Karpas-422 (cell line): ENCODE results near the gene SEMA4B. TPM values are rescaled to one million over a fixed set of nuclear protein-coding genes. Genes with fewer than 3 reads are reported as not detected.

Source experiments
- DNase-seq: peaks from one replicate; pipeline ENCODE4 v3.0.0-alpha.2; 2015
- H2AFZ ChIP-seq: fragments of 200-600 bp; sonication (generic); 2 replicates; pipeline ENCODE4 v1.6.1; 2014; ENCODE audit warnings: antibody characterized with exemption, low read length, mixed read lengths
- H3K27ac ChIP-seq: fragments of 200-600 bp; sonication (generic); 2 replicates; pipeline ENCODE4 v1.5.1; 2014; ENCODE audit warnings: mild to moderate bottlenecking, low read length, moderate library complexity
- H3K27me3 ChIP-seq: fragments of 200-600 bp; sonication (generic); 2 replicates; pipeline ENCODE4 v1.6.1; 2014; ENCODE audit warnings: low read length, mixed read lengths
- H3K36me3 ChIP-seq: fragments of 200-600 bp; sonication (generic); 2 replicates; pipeline ENCODE4 v1.6.1; 2014; ENCODE audit warnings: low read length, mixed read lengths; ENCODE audit not compliant: insufficient read depth
- H3K4me1 ChIP-seq: fragments of 200-600 bp; sonication (generic); 2 replicates; pipeline ENCODE4 v1.6.1; 2014; ENCODE audit warnings: mild to moderate bottlenecking, low read length, mixed read lengths
- H3K4me2 ChIP-seq: fragments of 200-600 bp; sonication (generic); 2 replicates; pipeline ENCODE4 v1.6.1; 2014; ENCODE audit warnings: low read length, low read depth, mild to moderate bottlenecking; ENCODE audit not compliant: poor library complexity, severe bottlenecking
- H3K4me3 ChIP-seq: fragments of 200-600 bp; sonication (generic); 2 replicates; pipeline ENCODE4 v1.5.1; 2014; ENCODE audit warnings: mild to moderate bottlenecking, antibody characterized with exemption, low read length, mixed read lengths
- H3K79me2 ChIP-seq: fragments of 200-600 bp; sonication (generic); 2 replicates; pipeline ENCODE4 v1.6.1; 2014; ENCODE audit warnings: mild to moderate bottlenecking, low read length, mixed read lengths
- H3K9ac ChIP-seq: fragments of 200-600 bp; sonication (generic); 2 replicates; pipeline ENCODE4 v1.6.0; 2014; ENCODE audit warnings: low read length
- H3K9me2 ChIP-seq: fragments of 200-600 bp; sonication (generic), shearing (Covaris generic); replicated peaks from 2 replicates; pipeline ENCODE4 v1.6.0; 2014; ENCODE audit warnings: mild to moderate bottlenecking, low read length, moderate library complexity; ENCODE audit not compliant: insufficient read depth
- H3K9me3 ChIP-seq: fragments of 300-700, 200-600 bp; sonication (generic); 2 replicates; pipeline ENCODE4 v1.6.1; 2014; ENCODE audit warnings: low read length, mixed read lengths
- H4K20me1 ChIP-seq: fragments of 200-600 bp; sonication (generic); 2 replicates; pipeline ENCODE4 v1.6.1; 2014; ENCODE audit warnings: mild to moderate bottlenecking, antibody characterized with exemption, low read length, low read depth; ENCODE audit not compliant: insufficient read depth
- total RNA-seq: library from RNA; depleted of rRNA; stranded (reverse); fragments of >200 nt; shearing (Covaris generic); gene quantifications from 2 replicates; pipeline ENCODE4 v1.2.3, GENCODE V29; 2014; ENCODE audit warnings: low replicate concordance

Gene SEMA4B
- total RNA-seq, 1 experiment from 2014 or later, result 65.1 TPM

- H3K9me2 ChIP-seq, result no peaks in the 10 kb centered on the region
- H3K9me3 ChIP-seq, result no peaks in the 10 kb centered on the region
- H3K27me3 ChIP-seq, result no peaks in the 10 kb centered on the region
- peaks cover 5% of the 10 kb centered on the region; the same call in 1 of the 2 replicates for H3K4me1 ChIP-seq
- H3K36me3 ChIP-seq, result no peaks in the 10 kb centered on the region
- no peak for DNase-seq
- no peak overlapping the region for H3K27ac ChIP-seq
- no peaks in the 10 kb centered on the region for H3K79me2 ChIP-seq
- H3K4me3 ChIP-seq, result no peak overlapping the region
- H4K20me1 ChIP-seq, result no peaks in the 10 kb centered on the region
- H3K9ac ChIP-seq, result no peak overlapping the region
- no peak overlapping the region for H3K4me2 ChIP-seq
- no peak overlapping the region for H2AFZ ChIP-seq
Observed at GRCh38 chr15:90174140-90174875, 26.8 kb upstream of the SEMA4B start.

- H3K27me3 ChIP-seq, result no peaks in the 10 kb centered on the region
- H3K9me2 ChIP-seq, result no peaks in the 10 kb centered on the region
- H3K4me3 ChIP-seq, result no peak overlapping the region
- H3K9ac ChIP-seq, result no peak overlapping the region
- H3K27ac ChIP-seq, result no peak overlapping the region
- no peak overlapping the region for H2AFZ ChIP-seq
- H3K79me2 ChIP-seq, result no peaks in the 10 kb centered on the region
- peaks cover 13% of the 10 kb centered on the region for H3K4me1 ChIP-seq
- no peak overlapping the region for H3K4me2 ChIP-seq
- no peaks in the 10 kb centered on the region for H3K36me3 ChIP-seq
- H3K9me3 ChIP-seq, result no peaks in the 10 kb centered on the region
- no peak for DNase-seq
- H4K20me1 ChIP-seq, result no peaks in the 10 kb centered on the region
Observed at GRCh38 chr15:90177012-90177411, 24.1 kb upstream of the SEMA4B start.

GRCh38 chr15:90178468-90179435 is 22.4 kb upstream of the SEMA4B start:
- H3K9me3 ChIP-seq, result no peaks in the 10 kb centered on the region
- H4K20me1 ChIP-seq, result no peaks in the 10 kb centered on the region
- no peak overlapping the region for H3K9ac ChIP-seq
- H3K4me3 ChIP-seq, result no peak overlapping the region
- no peaks in the 10 kb centered on the region for H3K9me2 ChIP-seq
- no peaks in the 10 kb centered on the region for H3K79me2 ChIP-seq
- H3K27ac ChIP-seq, result no peak overlapping the region
- no peak for DNase-seq
- H3K27me3 ChIP-seq, result no peaks in the 10 kb centered on the region
- H3K4me1 ChIP-seq, result peaks cover 17% of the 10 kb centered on the region
- H2AFZ ChIP-seq, result no peak overlapping the region
- H3K36me3 ChIP-seq, result no peaks in the 10 kb centered on the region
- H3K4me2 ChIP-seq, result no peak overlapping the region

GRCh38 chr15:90181776-90182175 is 19.4 kb upstream of the SEMA4B start:
- H3K4me3 ChIP-seq, result 0 out of 2 replicates have a peak overlapping the region, but pooled peaks have one; percentile 10
- H3K4me1 ChIP-seq, result peaks cover 39% of the 10 kb centered on the region
- no peaks in the 10 kb centered on the region for H4K20me1 ChIP-seq
- no peak overlapping the region for H3K27ac ChIP-seq
- no peaks in the 10 kb centered on the region for H3K9me3 ChIP-seq
- no peak overlapping the region for H3K9ac ChIP-seq
- peak overlapping the region; percentile 49 for H3K4me2 ChIP-seq
- H3K36me3 ChIP-seq, result no peaks in the 10 kb centered on the region
- peaks cover 6% of the 10 kb centered on the region; the same call in 1 of the 2 replicates for H3K79me2 ChIP-seq
- H3K27me3 ChIP-seq, result no peaks in the 10 kb centered on the region
- DNase-seq, result no peak
- H3K9me2 ChIP-seq, result no peaks in the 10 kb centered on the region
- H2AFZ ChIP-seq, result peak overlapping the region; percentile 75

GRCh38 chr15:90184119-90184785 is 16.9 kb upstream of the SEMA4B start:
- Histone ChIP-seq H4K20me1 (no peaks in the 10 kb centered on the region), H3K27me3 (no peaks in the 10 kb centered on the region), H2AFZ (peak overlapping the region; percentile 61), H3K4me3 (peak overlapping the region; percentile 87), H3K4me1 (peaks cover 50% of the 10 kb centered on the region), H3K79me2 (peaks cover 12% of the 10 kb centered on the region), H3K9ac (peak overlapping the region; percentile 94), H3K36me3 (no peaks in the 10 kb centered on the region), H3K9me3 (no peaks in the 10 kb centered on the region), H3K4me2 (peak overlapping the region; percentile 90), H3K9me2 (no peaks in the 10 kb centered on the region), H3K27ac (peak overlapping the region; percentile 82)
- peak; percentile 50 for DNase-seq

- Histone ChIP-seq H3K9me3 (no peaks in the 10 kb centered on the region), H3K4me3 (peak overlapping the region; percentile 87), H4K20me1 (no peaks in the 10 kb centered on the region), H3K9ac (peak overlapping the region; percentile 94), H3K4me1 (peaks cover 57% of the 10 kb centered on the region), H3K4me2 (peak overlapping the region; percentile 90), H3K36me3 (no peaks in the 10 kb centered on the region), H3K27ac (peak overlapping the region; percentile 82), H2AFZ (peak overlapping the region; percentile 61), H3K9me2 (no peaks in the 10 kb centered on the region), H3K79me2 (peaks cover 14% of the 10 kb centered on the region), H3K27me3 (no peaks in the 10 kb centered on the region)
- DNase-seq, result peak; percentile 91
Observed at GRCh38 chr15:90184786-90185704, 16.1 kb upstream of the SEMA4B start.

- H3K27me3 ChIP-seq, result no peaks in the 10 kb centered on the region
- H3K9me3 ChIP-seq, result no peaks in the 10 kb centered on the region
- H3K9ac ChIP-seq, result peak overlapping the region; percentile 2; the same call in 1 of the 2 replicates
- no peaks in the 10 kb centered on the region for H4K20me1 ChIP-seq
- DNase-seq, result no peak
- peak overlapping the region; percentile 48 for H3K27ac ChIP-seq
- no peak overlapping the region for H2AFZ ChIP-seq
- H3K9me2 ChIP-seq, result no peaks in the 10 kb centered on the region
- H3K4me1 ChIP-seq, result peaks cover 69% of the 10 kb centered on the region
- H3K36me3 ChIP-seq, result no peaks in the 10 kb centered on the region
- H3K4me2 ChIP-seq, result peak overlapping the region; percentile 29
- H3K79me2 ChIP-seq, result peaks cover 15% of the 10 kb centered on the region
- H3K4me3 ChIP-seq, result no peak overlapping the region
Observed at GRCh38 chr15:90187257-90187868, 13.8 kb upstream of the SEMA4B start.
